ENCODE measurements around the gene TSPAN13.

TSPAN13 gene

GRCh38 chr7:16774986-16775385 lies 21.4 kb downstream of the TSPAN13 start:
- TF ChIP-seq CTCF (IDR thresholded peaks at IDR 0.05; ENCODE audit: low read depth, low read length, missing control alignments), result no peak
- DNase-seq (ENCODE audit: low read depth), result no peak
- H3K4me3 ChIP-seq (ENCODE audit: low read depth, low read length), result no peak overlapping the region
- in situ Hi-C loops (cut with HindIII; ENCODE audit: low sequenced_read_pairs), result no loop called here

- no peak for TF ChIP-seq CTCF (IDR thresholded peaks at IDR 0.05; ENCODE audit: low read depth, low read length, missing control alignments)
- DNase-seq (ENCODE audit: low read depth), result no peak
- H3K4me3 ChIP-seq (ENCODE audit: low read depth, low read length), result no peak overlapping the region
- in situ Hi-C loops (cut with HindIII; ENCODE audit: low sequenced_read_pairs), result no loop called here
Measured at GRCh38 chr7:16776053-16776452, 22.5 kb downstream of the TSPAN13 start.

GRCh38 chr7:16778476-16778875 lies 24.9 kb downstream of the TSPAN13 start:
- in situ Hi-C loops (cut with HindIII; ENCODE audit: low sequenced_read_pairs), result no loop called here
- no peak overlapping the region for H3K4me3 ChIP-seq (ENCODE audit: low read depth, low read length)
- no peak for TF ChIP-seq CTCF (IDR thresholded peaks at IDR 0.05; ENCODE audit: low read depth, low read length, missing control alignments)

GRCh38 chr7:16779051-16779450 lies 25.5 kb downstream of the TSPAN13 start:
- H3K4me3 ChIP-seq (ENCODE audit: low read depth, low read length), result no peak overlapping the region
- DNase-seq (ENCODE audit: low read depth), result no peak
- in situ Hi-C loops (cut with HindIII; ENCODE audit: low sequenced_read_pairs), result no loop called here
- TF ChIP-seq CTCF (IDR thresholded peaks at IDR 0.05; ENCODE audit: low read depth, low read length, missing control alignments), result no peak

More at GRCh38 chr7:16778476-16778875, 24.9 kb downstream of the TSPAN13 start:
- no peak for DNase-seq (ENCODE audit: low read depth)

GRCh38 chr7:16780596-16780995 lies 27.0 kb downstream of the TSPAN13 start:
- in situ Hi-C loops (cut with HindIII; ENCODE audit: low sequenced_read_pairs), result no loop called here
- TF ChIP-seq CTCF (IDR thresholded peaks at IDR 0.05; ENCODE audit: low read depth, low read length, missing control alignments), result no peak
- DNase-seq (ENCODE audit: low read depth), result no peak
- H3K4me3 ChIP-seq (ENCODE audit: low read depth, low read length), result no peak overlapping the region

- in situ Hi-C loops (cut with HindIII; ENCODE audit: low sequenced_read_pairs), result no loop called here
- TF ChIP-seq CTCF (IDR thresholded peaks at IDR 0.05; ENCODE audit: low read depth, low read length, missing control alignments), result no peak
Measured at GRCh38 chr7:16785321-16785720, 31.8 kb downstream of the TSPAN13 start.

GRCh38 chr7:16785846-16786245 lies 32.3 kb downstream of the TSPAN13 start:
- in situ Hi-C loops (cut with HindIII; ENCODE audit: low sequenced_read_pairs), result no loop called here
- DNase-seq (ENCODE audit: low read depth), result no peak
- TF ChIP-seq CTCF (IDR thresholded peaks at IDR 0.05; ENCODE audit: low read depth, low read length, missing control alignments), result no peak
- no peak overlapping the region for H3K4me3 ChIP-seq (ENCODE audit: low read depth, low read length)

More at GRCh38 chr7:16785321-16785720, 31.8 kb downstream of the TSPAN13 start:
- H3K4me3 ChIP-seq (ENCODE audit: low read depth, low read length), result no peak overlapping the region
- DNase-seq (ENCODE audit: low read depth), result no peak

Measured in astrocyte of the cerebellum (primary cell).